Kidney epithelial cell (primary cell): ENCODE measurements around the gene BSPH1. TPM values are rescaled to one million over a fixed set of nuclear protein-coding genes. Genes with fewer than 3 reads are reported as not detected.

Source experiments
- DNase-seq: peaks from one replicate; pipeline ENCODE4 v3.0.0-alpha.2; 2010; ENCODE audit warnings: low read depth
- H3K27me3 ChIP-seq: 2 replicates; pipeline ENCODE4 v1.6.0; 2011; ENCODE audit warnings: low read length; ENCODE audit not compliant: control insufficient read depth, insufficient read depth
- H3K36me3 ChIP-seq: 2 replicates; pipeline ENCODE4 v1.5.1; 2011; ENCODE audit warnings: low read length; ENCODE audit not compliant: control insufficient read depth, insufficient read depth
- H3K4me3 ChIP-seq: 2 replicates; pipeline ENCODE4 v1.5.1; 2011; ENCODE audit warnings: low read depth, mild to moderate bottlenecking, control low read depth, low read length
- total RNA-seq: library from RNA; depleted of rRNA; stranded (reverse); fragments of >200 nt; gene quantifications from 2 replicates; pipeline ENCODE4 v1.2.3, GENCODE V29; 2015
- TF ChIP-seq, protein P1 (sequence below): IDR thresholded peaks from 2 replicates; pipeline ENCODE4 v1.5.1; 2011; ENCODE audit warnings: mild to moderate bottlenecking, moderate library complexity, low read length, control low read depth, inconsistent platforms; ENCODE audit not compliant: insufficient read depth, poor library complexity, severe bottlenecking

BSPH1 gene
- total RNA-seq, 1 donor from 2014 or later, result not detected

DNA sequence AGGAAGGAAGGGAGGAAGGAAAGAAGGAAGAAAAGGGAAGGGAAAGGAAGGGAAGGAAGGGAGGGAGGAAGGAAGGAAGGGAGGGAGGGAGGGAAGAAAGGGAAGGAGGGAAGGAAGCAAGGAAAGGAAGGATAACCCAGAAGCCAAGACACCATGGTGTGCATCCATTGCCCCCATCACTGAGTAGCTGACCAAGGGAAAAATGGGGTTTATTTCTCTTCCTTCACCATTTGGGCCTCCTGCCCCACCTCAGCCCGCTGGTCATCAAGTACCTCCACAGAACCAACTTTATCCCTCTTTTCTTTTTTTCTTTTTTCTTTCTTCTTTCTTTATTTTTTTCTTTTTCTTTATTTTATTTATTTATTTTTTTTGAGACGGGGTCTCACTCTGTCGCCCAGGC is 31.5 kb upstream of the BSPH1 start:
- DNase-seq, result no peak
- Histone ChIP-seq H3K27me3 (no peaks in the 10 kb centered on the region), H3K4me3 (no peak overlapping the region), H3K36me3 (no peaks in the 10 kb centered on the region)
- TF ChIP-seq, protein P1, sequence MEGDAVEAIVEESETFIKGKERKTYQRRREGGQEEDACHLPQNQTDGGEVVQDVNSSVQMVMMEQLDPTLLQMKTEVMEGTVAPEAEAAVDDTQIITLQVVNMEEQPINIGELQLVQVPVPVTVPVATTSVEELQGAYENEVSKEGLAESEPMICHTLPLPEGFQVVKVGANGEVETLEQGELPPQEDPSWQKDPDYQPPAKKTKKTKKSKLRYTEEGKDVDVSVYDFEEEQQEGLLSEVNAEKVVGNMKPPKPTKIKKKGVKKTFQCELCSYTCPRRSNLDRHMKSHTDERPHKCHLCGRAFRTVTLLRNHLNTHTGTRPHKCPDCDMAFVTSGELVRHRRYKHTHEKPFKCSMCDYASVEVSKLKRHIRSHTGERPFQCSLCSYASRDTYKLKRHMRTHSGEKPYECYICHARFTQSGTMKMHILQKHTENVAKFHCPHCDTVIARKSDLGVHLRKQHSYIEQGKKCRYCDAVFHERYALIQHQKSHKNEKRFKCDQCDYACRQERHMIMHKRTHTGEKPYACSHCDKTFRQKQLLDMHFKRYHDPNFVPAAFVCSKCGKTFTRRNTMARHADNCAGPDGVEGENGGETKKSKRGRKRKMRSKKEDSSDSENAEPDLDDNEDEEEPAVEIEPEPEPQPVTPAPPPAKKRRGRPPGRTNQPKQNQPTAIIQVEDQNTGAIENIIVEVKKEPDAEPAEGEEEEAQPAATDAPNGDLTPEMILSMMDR, result no peak

DNA sequence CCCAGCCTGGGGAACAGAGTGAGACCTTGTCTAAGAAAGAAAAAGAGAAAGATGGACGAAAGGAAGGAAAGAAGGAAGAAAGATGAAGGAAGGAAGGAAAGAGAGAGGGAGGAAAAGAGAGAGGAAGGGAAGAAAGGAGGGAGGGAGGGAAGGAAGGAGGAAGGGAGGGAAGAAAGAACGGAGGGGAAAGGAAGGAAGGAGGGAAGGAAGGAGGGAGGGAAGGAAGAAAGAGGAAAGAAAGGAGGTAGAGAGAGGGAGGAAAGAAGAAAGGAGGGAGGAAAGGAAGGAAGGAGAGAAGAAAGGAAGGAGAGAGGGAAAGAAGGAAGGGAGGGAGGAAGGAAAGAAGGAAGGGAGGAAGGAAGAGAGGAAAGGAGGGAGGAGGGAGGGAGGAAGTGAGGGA is 31.0 kb upstream of the BSPH1 start:
- DNase-seq, result no peak
- Histone ChIP-seq H3K4me3 (no peak overlapping the region), H3K27me3 (no peaks in the 10 kb centered on the region), H3K36me3 (no peaks in the 10 kb centered on the region)
- TF ChIP-seq, protein P1, result no peak

DNA sequence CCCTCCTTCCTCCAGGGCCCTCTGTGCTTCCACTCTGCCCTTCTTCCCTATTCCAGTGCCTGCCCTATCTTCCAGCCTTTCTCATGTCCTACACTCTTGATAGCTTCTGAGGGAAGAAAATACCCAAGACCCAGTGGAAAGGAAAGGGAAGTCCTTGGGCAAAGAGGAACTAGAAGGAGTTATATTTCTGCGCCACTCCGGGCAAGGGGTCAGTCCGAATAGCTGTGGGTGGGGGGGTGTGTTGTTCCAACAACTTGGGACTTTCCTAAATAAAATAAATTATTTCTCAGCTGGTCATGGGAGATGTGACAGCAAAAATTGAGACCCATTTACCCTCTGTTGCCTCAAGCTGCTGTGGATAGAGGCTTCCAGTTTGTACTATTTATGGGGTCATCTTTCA is 28.7 kb upstream of the BSPH1 start:
- Histone ChIP-seq H3K36me3 (no peaks in the 10 kb centered on the region), H3K27me3 (no peaks in the 10 kb centered on the region), H3K4me3 (no peak overlapping the region)
- TF ChIP-seq, protein P1, result no peak
- no peak for DNase-seq

GRCh38 chr19:48010932-48011758 is 19.2 kb upstream of the BSPH1 start:
- Histone ChIP-seq H3K4me3 (no peak overlapping the region), H3K27me3 (no peaks in the 10 kb centered on the region), H3K36me3 (no peaks in the 10 kb centered on the region)
- TF ChIP-seq, protein P1, result no peak
- DNase-seq, result no peak

DNA sequence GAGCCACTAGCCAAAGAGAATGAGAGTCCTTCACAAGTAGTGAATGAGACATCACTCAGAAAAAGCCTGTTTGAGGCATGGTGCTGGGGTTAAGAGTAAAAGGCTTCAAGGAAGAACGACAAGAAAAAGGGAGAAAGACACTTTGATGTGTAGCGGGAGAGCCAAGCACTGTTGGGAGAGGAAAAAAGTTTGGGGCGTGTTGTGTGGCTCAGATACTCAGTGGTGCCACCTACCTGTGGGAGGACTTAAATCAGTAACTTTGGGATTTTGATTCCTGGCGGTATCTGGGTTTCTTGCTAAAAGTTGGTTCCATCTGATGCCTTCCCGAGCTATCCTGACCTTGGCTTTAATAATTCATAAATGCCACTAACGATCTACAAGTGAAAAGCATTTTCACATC is 14.8 kb upstream of the BSPH1 start:
- Histone ChIP-seq H3K36me3 (no peaks in the 10 kb centered on the region), H3K4me3 (no peak overlapping the region), H3K27me3 (no peaks in the 10 kb centered on the region)
- TF ChIP-seq, protein P1, result no peak
- DNase-seq, result no peak

DNA sequence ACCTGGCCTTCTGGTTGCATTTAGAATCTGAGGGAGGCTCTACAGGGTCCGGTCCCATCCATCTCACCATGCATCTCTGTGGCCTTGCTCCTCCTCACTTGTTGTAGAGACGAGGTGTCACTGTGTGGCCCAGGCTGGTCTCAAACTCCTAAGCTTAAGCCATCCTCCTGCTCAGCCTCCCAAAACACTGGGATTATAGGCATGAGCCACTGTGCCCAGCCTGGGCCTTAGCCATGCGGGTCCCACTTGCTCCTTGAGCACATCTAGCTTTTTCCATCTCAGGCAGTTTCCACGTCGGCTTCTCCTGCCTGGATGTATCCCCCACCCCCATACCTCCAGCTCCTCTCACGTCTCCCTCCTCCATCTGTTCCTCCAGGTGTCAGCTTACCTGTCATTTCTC is 12.3 kb upstream of the BSPH1 start:
- DNase-seq, result no peak
- no peak overlapping the region for H3K4me3 ChIP-seq
- TF ChIP-seq, protein P1, result no peak
- no peaks in the 10 kb centered on the region for H3K36me3 ChIP-seq
- no peaks in the 10 kb centered on the region for H3K27me3 ChIP-seq
